Suprapubic skin (tissue), 3 donors: ENCODE data around the gene TBC1D16.

ENCODE experiments used
- CTCF ChIP-seq, 2 donors: fragments of 200-600 bp in 1 of 2; fragments of 450-650 bp in 1 of 2; sonication (generic) in 1 of 2; IDR thresholded peaks; one replicate each; pipeline ENCODE4 v1.5.1; 2016 to 2019; ENCODE audit warnings: antibody characterized with exemption in 2 of 2, mild to moderate bottlenecking in 1 of 2, moderate library complexity in 1 of 2
- POLR2A ChIP-seq, 2 donors: fragments of 450-650 bp; IDR thresholded peaks; one replicate each; pipeline ENCODE4 v1.6.1; 2017; ENCODE audit warnings: antibody characterized with exemption in 2 of 2, mild to moderate bottlenecking in 2 of 2, moderate library complexity in 2 of 2

GRCh38 chr17:80007939-80008338 is 27.7 kb downstream of the TBC1D16 start:
- TF ChIP-seq CTCF (IDR thresholded peaks at IDR 0.05) (no peak), POLR2A (IDR thresholded peaks at IDR 0.05) (no peak)
